Natural killer cell treated with Interleukin-12 subunit alpha and Interleukin-12 subunit beta and Interleukin-15 and Interleukin-18, amount 100 ng/mL, for 72 hours (primary cell): ENCODE results near the gene IPO11. TPM values are rescaled to one million over a fixed set of nuclear protein-coding genes. Genes with fewer than 3 reads are reported as not detected.

Source experiments
- ATAC-seq, 2 donors: fragments of 150-1000 bp; cut with Tn5 transposase in 1 of 2; sonication (Bioruptor Pico), chemical (Tn5 transposase) in 1 of 2; 2 replicates each; pipeline ENCODE4 v1.10.0; 2021
- DNase-seq: peaks from one replicate; pipeline ENCODE4 v3.0.0; 2022; ENCODE audit warnings: low spot score
- H3K27ac Mint-ChIP-seq, 2 donors: 1 replicate in 1 of 2; 2 replicates in 1 of 2; pipeline ENCODE4 v1.8.0; 2022; ENCODE audit warnings: mixed read lengths in 2 of 2, mild to moderate bottlenecking in 1 of 2, moderate library complexity in 1 of 2
- H3K27me3 Mint-ChIP-seq, 2 donors: 1 replicate in 1 of 2; 2 replicates in 1 of 2; pipeline ENCODE4 v1.8.0; 2022; ENCODE audit warnings: mixed read lengths in 2 of 2
- H3K36me3 Mint-ChIP-seq: one replicate; pipeline ENCODE4 v1.8.0; 2022; ENCODE audit warnings: mixed read lengths
- H3K4me1 Mint-ChIP-seq, 2 donors: 1 replicate in 1 of 2; 2 replicates in 1 of 2; pipeline ENCODE4 v1.8.0; 2022; ENCODE audit warnings: low read depth in 2 of 2, mixed read lengths in 2 of 2, mild to moderate bottlenecking in 1 of 2
- H3K4me3 Mint-ChIP-seq: one replicate; pipeline ENCODE4 v1.8.0; 2022; ENCODE audit warnings: mixed read lengths
- H3K9me3 Mint-ChIP-seq: 2 replicates; pipeline ENCODE4 v1.8.0; 2022; ENCODE audit warnings: mixed read lengths
- total RNA-seq, 2 donors: library from RNA; stranded (reverse); gene quantifications; one replicate each; pipeline ENCODE4 v1.2.3, GENCODE V29; 2022

IPO11 gene
- total RNA-seq, 2 donors from 2014 or later = 33.5 to 77.2 TPM

- ATAC-seq (no peak), DNase-seq (no peak)
- Mint-ChIP-seq H3K27ac (no peak overlapping the region), H3K27me3 (no peaks in the 10 kb centered on the region), H3K9me3 (no peaks in the 10 kb centered on the region), H3K4me1 (peaks cover 14 to 38% of the 10 kb centered on the region in 2 donors), H3K36me3 (peaks cover 13% of the 10 kb centered on the region), H3K4me3 (no peak overlapping the region)
These were observed 180.0 kb downstream of the IPO11 start for GRCh38 chr5:62592558-62592957.

GRCh38 chr5:62593331-62593730, 180.8 kb downstream of the IPO11 start:
- Mint-ChIP-seq H3K4me1 (peaks cover 18 to 30% of the 10 kb centered on the region in 2 donors), H3K9me3 (no peaks in the 10 kb centered on the region), H3K27ac (no peak overlapping the region), H3K27me3 (no peaks in the 10 kb centered on the region), H3K36me3 (peaks cover 13% of the 10 kb centered on the region), H3K4me3 (no peak overlapping the region)
- DNase-seq (no peak), ATAC-seq (no peak)

- Mint-ChIP-seq H3K4me1 (peaks cover 18% of the 10 kb centered on the region in 2 donors), H3K27me3 (no peaks in the 10 kb centered on the region), H3K36me3 (peaks cover 10% of the 10 kb centered on the region), H3K9me3 (no peaks in the 10 kb centered on the region), H3K27ac (no peak overlapping the region), H3K4me3 (no peak overlapping the region)
- DNase-seq = no peak
- no peak for ATAC-seq
These were observed 181.9 kb downstream of the IPO11 start for GRCh38 chr5:62594364-62594984.

GRCh38 chr5:62596096-62596495, 183.5 kb downstream of the IPO11 start:
- peaks cover 18 to 25% of the 10 kb centered on the region in 2 donors for H3K4me1 Mint-ChIP-seq
- ATAC-seq (no peak), DNase-seq (no peak)
- H3K27ac Mint-ChIP-seq = no peak overlapping the region
- H3K36me3 Mint-ChIP-seq = peaks cover 9% of the 10 kb centered on the region
- H3K9me3 Mint-ChIP-seq = no peaks in the 10 kb centered on the region
- no peak overlapping the region for H3K4me3 Mint-ChIP-seq
- no peaks in the 10 kb centered on the region for H3K27me3 Mint-ChIP-seq

- ATAC-seq = no peak
These were observed 184.1 kb downstream of the IPO11 start for GRCh38 chr5:62596691-62597090.

GRCh38 chr5:62597314-62597713, 184.8 kb downstream of the IPO11 start:
- Mint-ChIP-seq H3K27ac (no peak overlapping the region), H3K4me1 (peaks cover 22 to 26% of the 10 kb centered on the region in 2 donors), H3K4me3 (no peak overlapping the region), H3K9me3 (no peaks in the 10 kb centered on the region), H3K27me3 (no peaks in the 10 kb centered on the region), H3K36me3 (peaks cover 9% of the 10 kb centered on the region)
- DNase-seq (no peak), ATAC-seq (no peak)

More at GRCh38 chr5:62596691-62597090, 184.1 kb downstream of the IPO11 start:
- H3K4me3 Mint-ChIP-seq = no peak overlapping the region
- no peak for DNase-seq
- no peaks in the 10 kb centered on the region for H3K9me3 Mint-ChIP-seq
- H3K27me3 Mint-ChIP-seq = no peaks in the 10 kb centered on the region
- peaks cover 18 to 26% of the 10 kb centered on the region in 2 donors for H3K4me1 Mint-ChIP-seq
- no peak overlapping the region for H3K27ac Mint-ChIP-seq
- H3K36me3 Mint-ChIP-seq = peaks cover 9% of the 10 kb centered on the region

- DNase-seq (no peak), ATAC-seq (no peak)
- no peaks in the 10 kb centered on the region for H3K9me3 Mint-ChIP-seq
- no peaks in the 10 kb centered on the region for H3K27me3 Mint-ChIP-seq
- H3K4me1 Mint-ChIP-seq = peaks cover 15 to 19% of the 10 kb centered on the region in 2 donors
- H3K36me3 Mint-ChIP-seq = peaks cover 4% of the 10 kb centered on the region
- H3K27ac Mint-ChIP-seq = no peak overlapping the region
- no peak overlapping the region for H3K4me3 Mint-ChIP-seq
These were observed 188.1 kb downstream of the IPO11 start for GRCh38 chr5:62600560-62601252.

- peaks cover under 1% of the 10 kb centered on the region for H3K9me3 Mint-ChIP-seq
- ATAC-seq = no peak
- DNase-seq = no peak
- H3K27ac Mint-ChIP-seq = no peak overlapping the region
- H3K4me1 Mint-ChIP-seq = peaks cover 32 to 36% of the 10 kb centered on the region in 2 donors
- H3K27me3 Mint-ChIP-seq = no peaks in the 10 kb centered on the region
- H3K4me3 Mint-ChIP-seq = no peak overlapping the region
- peaks cover 8% of the 10 kb centered on the region for H3K36me3 Mint-ChIP-seq
These were observed 191.4 kb downstream of the IPO11 start for GRCh38 chr5:62603934-62604333.

GRCh38 chr5:62605638-62606037, 193.1 kb downstream of the IPO11 start:
- no peaks in the 10 kb centered on the region for H3K27me3 Mint-ChIP-seq
- peak overlapping the region; percentile 54 to 56 for H3K27ac Mint-ChIP-seq
- DNase-seq (no peak), ATAC-seq (no peak)
- H3K4me3 Mint-ChIP-seq = peak overlapping the region; percentile 18
- H3K4me1 Mint-ChIP-seq = peaks cover 35 to 46% of the 10 kb centered on the region in 2 donors
- peaks cover 5% of the 10 kb centered on the region for H3K9me3 Mint-ChIP-seq
- H3K36me3 Mint-ChIP-seq = peaks cover 17% of the 10 kb centered on the region

GRCh38 chr5:62606878-62607277, 194.3 kb downstream of the IPO11 start:
- peaks cover 30 to 44% of the 10 kb centered on the region in 2 donors for H3K4me1 Mint-ChIP-seq
- peak overlapping the region; percentile 67 to 82 for H3K27ac Mint-ChIP-seq
- no peak for DNase-seq
- ATAC-seq = peak; percentile 10 to 65
- peaks cover 5% of the 10 kb centered on the region for H3K9me3 Mint-ChIP-seq
- no peaks in the 10 kb centered on the region for H3K27me3 Mint-ChIP-seq
- H3K4me3 Mint-ChIP-seq = peak overlapping the region; percentile 39
- peaks cover 17% of the 10 kb centered on the region for H3K36me3 Mint-ChIP-seq

GRCh38 chr5:62607615-62608014, 195.1 kb downstream of the IPO11 start:
- ATAC-seq = no peak
- DNase-seq = no peak
- peaks cover 5% of the 10 kb centered on the region for H3K9me3 Mint-ChIP-seq
- H3K27me3 Mint-ChIP-seq = no peaks in the 10 kb centered on the region
- peaks cover 30 to 40% of the 10 kb centered on the region in 2 donors for H3K4me1 Mint-ChIP-seq
- H3K4me3 Mint-ChIP-seq = peak overlapping the region; percentile 49
- peak overlapping the region; percentile 67 to 82 for H3K27ac Mint-ChIP-seq
- peaks cover 17% of the 10 kb centered on the region for H3K36me3 Mint-ChIP-seq

GRCh38 chr5:62608529-62609511, 196.3 kb downstream of the IPO11 start:
- peak; percentile 76 to 83 for ATAC-seq

GRCh38 chr5:62614355-62614754, 201.8 kb downstream of the IPO11 start:
- Mint-ChIP-seq H3K9me3 (peaks cover under 1% of the 10 kb centered on the region), H3K27me3 (no peaks in the 10 kb centered on the region), H3K27ac (no peak overlapping the region), H3K36me3 (peaks cover 10% of the 10 kb centered on the region), H3K4me3 (no peak overlapping the region), H3K4me1 (peaks cover 1 to 5% of the 10 kb centered on the region in 2 donors)
- DNase-seq (no peak), ATAC-seq (no peak)

More at GRCh38 chr5:62608529-62609511, 196.3 kb downstream of the IPO11 start:
- Mint-ChIP-seq H3K9me3 (peaks cover 5% of the 10 kb centered on the region), H3K27ac (peak overlapping the region; percentile 67 to 82), H3K36me3 (peaks cover 21% of the 10 kb centered on the region), H3K4me3 (peak overlapping the region; percentile 49), H3K4me1 (peaks cover 30 to 36% of the 10 kb centered on the region in 2 donors), H3K27me3 (no peaks in the 10 kb centered on the region)
- DNase-seq = no peak
